ENCODE data around the gene NDFIP2. TPM values are rescaled to one million over a fixed set of nuclear protein-coding genes. Genes with fewer than 3 reads are reported as not detected.

Gene NDFIP2
- total and polyA plus RNA-seq, 10 of the 15 experiments (the other 5 are each of a cell fraction or from before 2014, with no cell fraction given) = 17.9 to 57.2 (median 30.6) TPM

DNA sequence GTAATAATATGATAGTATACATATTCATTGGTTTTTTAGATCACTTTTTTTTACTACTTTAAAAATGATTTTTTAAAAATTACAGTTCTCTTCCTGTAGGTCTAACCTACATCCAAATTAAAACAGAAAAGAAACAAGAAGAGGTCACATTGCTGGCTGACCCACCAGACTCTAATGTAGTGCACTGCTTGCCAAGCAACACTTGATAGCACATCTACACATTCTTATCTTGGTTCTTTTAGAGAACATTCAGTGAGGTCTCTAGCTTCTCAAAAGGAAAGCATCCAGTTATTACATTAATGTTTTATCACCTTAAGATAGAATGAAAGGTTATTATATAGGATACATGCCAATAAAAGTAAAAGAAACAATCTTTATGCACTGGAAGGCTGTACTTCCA lies 35.6 kb downstream of the NDFIP2 start:
- no peak for FAIRE-seq
- ChIA-PET SMC1A (ENCODE audit: uncharacterized antibody, unreplicated experiment) (interaction anchor here (0.7 to 4.1 kb wide), 7 partner anchors 12 to 1982 kb away, joined by 3 to 24 read pairs (median 4); no protein-coding TSS in a partner anchor), RAD21 (ENCODE audit: unreplicated experiment) (interaction anchor here (1.0 to 2.1 kb wide), 2 partner anchors 24 to 92 kb away, joined by 3 to 10 read pairs; no protein-coding TSS in a partner anchor), POLR2A (no interaction called here), CTCF (interaction anchor here (0.9 to 4.0 kb wide), 7 partner anchors 8 to 93 kb away, joined by 3 to 27 read pairs (median 7); no protein-coding TSS in a partner anchor)
- H3K36me3 ChIP-seq (ENCODE audit: control insufficient read depth in 2 of 2, insufficient read depth in 2 of 2, low read length in 1 of 2) = no peaks in the 10 kb centered on the region; a peak in 1 of 4 replicates
- no peaks in the 10 kb centered on the region for H3K9me3 ChIP-seq (replicated peaks; ENCODE audit: control insufficient read depth, insufficient read depth, low read length)
- H3K4me2 ChIP-seq (ENCODE audit: control insufficient read depth, insufficient read depth) = no peak overlapping the region
- H3K79me2 ChIP-seq (ENCODE audit: control insufficient read depth, insufficient read depth, low read length) = no peaks in the 10 kb centered on the region
- H4K20me1 ChIP-seq (ENCODE audit: control insufficient read depth, insufficient read depth) = no peaks in the 10 kb centered on the region
- no peak for ATAC-seq
- H3K9ac ChIP-seq (ENCODE audit: control insufficient read depth, insufficient read depth, low read length) = no peak overlapping the region
- H3K4me3 ChIP-seq = no peak overlapping the region
- no peaks in the 10 kb centered on the region for H3K4me1 ChIP-seq (ENCODE audit: control insufficient read depth, insufficient read depth, low read length)
- in situ Hi-C loops (cut with MboI) (no loop called here), intact Hi-C loops (cut with micrococcal nuclease; ENCODE audit: unreplicated experiment) (no loop called here)
- no peaks in the 10 kb centered on the region for H3K27me3 ChIP-seq (replicated peaks in 1 of 2; ENCODE audit: control insufficient read depth in 2 of 2, insufficient read depth in 2 of 2, low read length in 1 of 2)
- DNase-seq (ENCODE audit: low read depth, low spot score) = no peak
- H3K27ac ChIP-seq (ENCODE audit: control insufficient read depth, insufficient read depth) = no peak overlapping the region
- TF ChIP-seq BRCA1 (IDR thresholded peaks at IDR 0.05; ENCODE audit: low read depth, low read length) (no peak), EGR1 (IDR thresholded peaks at IDR 0.05; ENCODE audit: borderline replicate concordance in 1 of 2, low read depth in 2 of 2, low read length in 2 of 2) (no peak), ESRRA (IDR thresholded peaks at IDR 0.05; ENCODE audit: low read length) (no peak), NFIC (IDR thresholded peaks at IDR 0.05; ENCODE audit: low read depth, low read length) (no peak), EP300 (IDR thresholded peaks at IDR 0.05; ENCODE audit: borderline replicate concordance in 1 of 2, control insufficient read depth in 1 of 2, low read depth in 2 of 2, low read length in 2 of 2) (no peak), FOS (IDR thresholded peaks at IDR 0.05; ENCODE audit: borderline replicate concordance, extremely low read depth, insufficient read length) (no peak), MEF2B (IDR thresholded peaks at IDR 0.05; ENCODE audit: partially characterized antibody, poor library complexity, severe bottlenecking) (no peak), LARP7 (IDR thresholded peaks at IDR 0.05) (no peak), SRF (IDR thresholded peaks at IDR 0.05; ENCODE audit: low read depth in 2 of 2, low read length in 2 of 2) (no peak), PKNOX1 (IDR thresholded peaks at IDR 0.05) (no peak), DPF2 (IDR thresholded peaks at IDR 0.05) (no peak), SMARCA5 (IDR thresholded peaks at IDR 0.05) (no peak), NFYA (IDR thresholded peaks at IDR 0.05; ENCODE audit: borderline replicate concordance, low read depth, low read length) (no peak)
- no TSS peak for BruUV-seq (replicated peaks)
- no peak overlapping the region for H2AFZ ChIP-seq (ENCODE audit: control insufficient read depth, low read depth, low read length)
